ENCODE data around the gene HSP90AB1. TPM values are rescaled to one million over a fixed set of nuclear protein-coding genes. Genes with fewer than 3 reads are reported as not detected.

The HSP90AB1 gene
- total and polyA plus RNA-seq, 9 of the 15 experiments (the other 6 are each of a cell fraction or from before 2014, with no cell fraction given) = 1,780 to 3,358 (median 2,262) TPM

DNA sequence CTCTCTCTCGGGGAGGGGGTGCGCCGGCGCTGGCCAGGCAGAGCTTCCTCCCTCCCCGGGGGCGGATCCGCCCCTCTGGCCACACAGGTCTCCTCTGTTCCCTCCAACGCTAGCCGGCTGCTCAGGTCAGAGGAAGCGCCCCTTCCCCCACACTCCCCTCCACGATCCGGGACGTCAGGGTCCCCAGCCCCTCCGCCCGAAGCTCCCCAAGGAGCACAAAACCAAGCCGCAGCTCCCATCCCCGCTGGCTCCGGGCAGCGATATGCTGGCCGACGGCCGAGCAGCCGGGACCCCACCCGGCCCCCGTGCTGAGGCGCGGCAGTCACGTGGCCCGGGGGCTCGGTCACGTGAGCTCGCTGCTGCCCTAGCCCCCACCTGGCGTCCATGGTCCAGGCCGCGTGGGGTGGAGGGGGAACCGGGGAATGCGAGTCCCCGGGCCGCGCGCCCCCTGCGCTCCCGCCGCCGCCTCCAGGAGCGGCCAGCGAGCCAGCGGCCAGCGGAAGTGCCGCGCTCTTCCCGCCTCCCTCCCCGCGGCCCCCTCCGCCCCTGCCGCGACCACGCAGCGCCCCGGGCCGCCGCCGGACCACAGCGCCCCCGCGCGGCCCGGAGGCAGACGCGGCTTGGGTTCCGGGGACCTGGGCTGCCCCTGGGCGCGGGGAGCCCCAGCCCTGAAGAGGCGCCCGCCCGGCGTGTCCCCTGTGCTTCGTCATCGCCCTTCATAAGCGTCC is 10.3 kb downstream of the HSP90AB1 start, which contains the start of gene SLC35B2 (continued):
- TF ChIP-seq, protein P1, sequence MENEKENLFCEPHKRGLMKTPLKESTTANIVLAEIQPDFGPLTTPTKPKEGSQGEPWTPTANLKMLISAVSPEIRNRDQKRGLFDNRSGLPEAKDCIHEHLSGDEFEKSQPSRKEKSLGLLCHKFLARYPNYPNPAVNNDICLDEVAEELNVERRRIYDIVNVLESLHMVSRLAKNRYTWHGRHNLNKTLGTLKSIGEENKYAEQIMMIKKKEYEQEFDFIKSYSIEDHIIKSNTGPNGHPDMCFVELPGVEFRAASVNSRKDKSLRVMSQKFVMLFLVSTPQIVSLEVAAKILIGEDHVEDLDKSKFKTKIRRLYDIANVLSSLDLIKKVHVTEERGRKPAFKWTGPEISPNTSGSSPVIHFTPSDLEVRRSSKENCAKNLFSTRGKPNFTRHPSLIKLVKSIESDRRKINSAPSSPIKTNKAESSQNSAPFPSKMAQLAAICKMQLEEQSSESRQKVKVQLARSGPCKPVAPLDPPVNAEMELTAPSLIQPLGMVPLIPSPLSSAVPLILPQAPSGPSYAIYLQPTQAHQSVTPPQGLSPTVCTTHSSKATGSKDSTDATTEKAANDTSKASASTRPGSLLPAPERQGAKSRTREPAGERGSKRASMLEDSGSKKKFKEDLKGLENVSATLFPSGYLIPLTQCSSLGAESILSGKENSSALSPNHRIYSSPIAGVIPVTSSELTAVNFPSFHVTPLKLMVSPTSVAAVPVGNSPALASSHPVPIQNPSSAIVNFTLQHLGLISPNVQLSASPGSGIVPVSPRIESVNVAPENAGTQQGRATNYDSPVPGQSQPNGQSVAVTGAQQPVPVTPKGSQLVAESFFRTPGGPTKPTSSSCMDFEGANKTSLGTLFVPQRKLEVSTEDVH (IDR thresholded peaks at IDR 0.05; ENCODE audit: low read depth, partially characterized antibody) = no peak
- TF ChIP-seq SLC30A9 (CRISPR knock-in tag; IDR thresholded peaks at IDR 0.05) (no peak), NFYB (IDR thresholded peaks at IDR 0.05; ENCODE audit: extremely low read depth, insufficient read length) (no peak), XRCC3 (IDR thresholded peaks at IDR 0.05) (no peak), MAZ (CRISPR knock-in tag; conservative IDR thresholded peaks at IDR 0.05 in 1 of 2, IDR thresholded peaks at IDR 0.05 in 1 of 2) (peak; percentile 97 to 99), NEUROD1 (IDR thresholded peaks at IDR 0.05; ENCODE audit: borderline replicate concordance, low read depth, low read length, partially characterized antibody) (peak; percentile 49), ZEB2 (IDR thresholded peaks at IDR 0.05) (no peak), ILK (tag; IDR thresholded peaks at IDR 0.05; ENCODE audit: borderline replicate concordance, low read depth) (no peak), TSHZ1 (CRISPR knock-in tag; IDR thresholded peaks at IDR 0.05) (no peak), MED1 (CRISPR knock-in tag; IDR thresholded peaks at IDR 0.05; ENCODE audit: borderline replicate concordance) (no peak), NFIC (IDR thresholded peaks at IDR 0.05) (peak; percentile 79; the same call in 1 of the 2 replicates), POLR2B (IDR thresholded peaks at IDR 0.05; ENCODE audit: low read depth, partially characterized antibody) (peak; percentile 19)
- TF ChIP-seq, protein P2, sequence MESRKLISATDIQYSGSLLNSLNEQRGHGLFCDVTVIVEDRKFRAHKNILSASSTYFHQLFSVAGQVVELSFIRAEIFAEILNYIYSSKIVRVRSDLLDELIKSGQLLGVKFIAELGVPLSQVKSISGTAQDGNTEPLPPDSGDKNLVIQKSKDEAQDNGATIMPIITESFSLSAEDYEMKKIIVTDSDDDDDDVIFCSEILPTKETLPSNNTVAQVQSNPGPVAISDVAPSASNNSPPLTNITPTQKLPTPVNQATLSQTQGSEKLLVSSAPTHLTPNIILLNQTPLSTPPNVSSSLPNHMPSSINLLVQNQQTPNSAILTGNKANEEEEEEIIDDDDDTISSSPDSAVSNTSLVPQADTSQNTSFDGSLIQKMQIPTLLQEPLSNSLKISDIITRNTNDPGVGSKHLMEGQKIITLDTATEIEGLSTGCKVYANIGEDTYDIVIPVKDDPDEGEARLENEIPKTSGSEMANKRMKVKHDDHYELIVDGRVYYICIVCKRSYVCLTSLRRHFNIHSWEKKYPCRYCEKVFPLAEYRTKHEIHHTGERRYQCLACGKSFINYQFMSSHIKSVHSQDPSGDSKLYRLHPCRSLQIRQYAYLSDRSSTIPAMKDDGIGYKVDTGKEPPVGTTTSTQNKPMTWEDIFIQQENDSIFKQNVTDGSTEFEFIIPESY (CRISPR knock-in tag; IDR thresholded peaks at IDR 0.05) = peak; percentile 69; the same call in 1 of the 2 replicates
- TF ChIP-seq, protein P3, sequence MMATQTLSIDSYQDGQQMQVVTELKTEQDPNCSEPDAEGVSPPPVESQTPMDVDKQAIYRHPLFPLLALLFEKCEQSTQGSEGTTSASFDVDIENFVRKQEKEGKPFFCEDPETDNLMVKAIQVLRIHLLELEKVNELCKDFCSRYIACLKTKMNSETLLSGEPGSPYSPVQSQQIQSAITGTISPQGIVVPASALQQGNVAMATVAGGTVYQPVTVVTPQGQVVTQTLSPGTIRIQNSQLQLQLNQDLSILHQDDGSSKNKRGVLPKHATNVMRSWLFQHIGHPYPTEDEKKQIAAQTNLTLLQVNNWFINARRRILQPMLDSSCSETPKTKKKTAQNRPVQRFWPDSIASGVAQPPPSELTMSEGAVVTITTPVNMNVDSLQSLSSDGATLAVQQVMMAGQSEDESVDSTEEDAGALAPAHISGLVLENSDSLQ (IDR thresholded peaks at IDR 0.05) = no peak
- TF ChIP-seq, protein P4, sequence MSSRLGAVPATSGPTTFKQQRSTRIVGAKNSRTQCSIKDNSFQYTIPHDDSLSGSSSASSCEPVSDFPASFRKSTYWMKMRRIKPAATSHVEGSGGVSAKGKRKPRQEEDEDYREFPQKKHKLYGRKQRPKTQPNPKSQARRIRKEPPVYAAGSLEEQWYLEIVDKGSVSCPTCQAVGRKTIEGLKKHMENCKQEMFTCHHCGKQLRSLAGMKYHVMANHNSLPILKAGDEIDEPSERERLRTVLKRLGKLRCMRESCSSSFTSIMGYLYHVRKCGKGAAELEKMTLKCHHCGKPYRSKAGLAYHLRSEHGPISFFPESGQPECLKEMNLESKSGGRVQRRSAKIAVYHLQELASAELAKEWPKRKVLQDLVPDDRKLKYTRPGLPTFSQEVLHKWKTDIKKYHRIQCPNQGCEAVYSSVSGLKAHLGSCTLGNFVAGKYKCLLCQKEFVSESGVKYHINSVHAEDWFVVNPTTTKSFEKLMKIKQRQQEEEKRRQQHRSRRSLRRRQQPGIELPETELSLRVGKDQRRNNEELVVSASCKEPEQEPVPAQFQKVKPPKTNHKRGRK (tag; IDR thresholded peaks at IDR 0.05) = no peak

Measured in K562 (cell line).